ENCODE measurements around the gene HCN1. TPM values are rescaled to one million over a fixed set of nuclear protein-coding genes. Genes with fewer than 3 reads are reported as not detected.

HCN1 gene
- total RNA-seq, 4 donors from 2014 or later = 0.13 TPM; not detected in 3

DNA sequence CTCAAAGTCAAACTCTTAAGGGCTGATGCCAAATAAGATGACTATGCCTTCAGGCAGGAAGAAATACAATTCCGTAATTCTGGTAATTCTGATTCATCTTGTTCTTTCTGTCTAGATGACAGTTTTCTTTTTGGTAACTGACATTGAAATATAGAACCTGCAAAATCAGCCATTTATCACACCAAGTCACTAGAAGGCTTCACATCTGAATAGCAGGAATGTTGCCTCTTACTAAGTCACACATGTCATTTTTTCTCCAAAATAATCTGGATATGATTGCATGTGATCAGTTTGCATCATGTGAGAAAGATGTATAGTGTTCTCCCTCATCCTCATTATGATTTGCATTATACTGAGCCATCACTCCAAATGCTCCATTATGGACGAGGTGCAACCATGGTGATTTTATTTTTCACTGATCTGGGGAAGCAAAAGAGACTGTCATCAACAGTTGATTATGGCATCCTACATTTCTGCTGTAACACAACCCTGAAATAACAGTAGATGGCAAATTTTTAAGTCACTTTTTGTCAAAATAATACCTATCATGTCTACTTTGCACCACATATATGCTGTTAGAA is 69.0 kb downstream of the HCN1 start:
- WGBS = 59% methylated on average over 2 of the region's 2 CpGs
- H3K9me3 ChIP-seq = no peaks in the 10 kb centered on the region

DNA sequence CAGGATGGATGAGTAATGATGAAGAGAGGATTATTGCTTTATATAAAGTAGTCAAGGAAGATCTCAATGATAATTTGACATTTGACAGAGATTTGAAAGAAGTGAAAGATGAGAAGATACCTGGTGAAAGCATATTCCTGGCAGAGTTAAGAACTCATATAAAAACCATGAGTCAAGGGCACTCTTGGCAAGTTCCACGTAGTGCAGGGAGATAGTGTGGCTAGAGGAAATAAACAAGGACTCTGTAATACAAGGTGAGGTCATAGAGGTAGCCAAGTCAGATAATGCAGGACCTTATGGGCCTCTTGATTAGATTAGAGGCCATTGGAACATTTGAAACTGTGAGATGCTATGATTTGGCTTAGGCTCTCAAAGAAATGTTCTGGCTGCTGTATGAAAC is 72.3 kb downstream of the HCN1 start:
- Histone ChIP-seq H3K4me3 (no peak overlapping the region), H3K27me3 (no peaks in the 10 kb centered on the region), H3K27ac (no peak overlapping the region), H3K9me3 (no peaks in the 10 kb centered on the region), H3K4me1 (no peaks in the 10 kb centered on the region), H3K36me3 (no peaks in the 10 kb centered on the region)
- 52% methylated on average over 1 of the region's 1 CpG for WGBS
- DNase-seq (ENCODE audit: low spot score in 2 of 2) = no peak
- TF ChIP-seq POLR2A (IDR thresholded peaks at IDR 0.05) (no peak), POLR2AphosphoS5 (IDR thresholded peaks at IDR 0.05) (no peak), EP300 (IDR thresholded peaks at IDR 0.05) (no peak)
- TF ChIP-seq, protein P1, sequence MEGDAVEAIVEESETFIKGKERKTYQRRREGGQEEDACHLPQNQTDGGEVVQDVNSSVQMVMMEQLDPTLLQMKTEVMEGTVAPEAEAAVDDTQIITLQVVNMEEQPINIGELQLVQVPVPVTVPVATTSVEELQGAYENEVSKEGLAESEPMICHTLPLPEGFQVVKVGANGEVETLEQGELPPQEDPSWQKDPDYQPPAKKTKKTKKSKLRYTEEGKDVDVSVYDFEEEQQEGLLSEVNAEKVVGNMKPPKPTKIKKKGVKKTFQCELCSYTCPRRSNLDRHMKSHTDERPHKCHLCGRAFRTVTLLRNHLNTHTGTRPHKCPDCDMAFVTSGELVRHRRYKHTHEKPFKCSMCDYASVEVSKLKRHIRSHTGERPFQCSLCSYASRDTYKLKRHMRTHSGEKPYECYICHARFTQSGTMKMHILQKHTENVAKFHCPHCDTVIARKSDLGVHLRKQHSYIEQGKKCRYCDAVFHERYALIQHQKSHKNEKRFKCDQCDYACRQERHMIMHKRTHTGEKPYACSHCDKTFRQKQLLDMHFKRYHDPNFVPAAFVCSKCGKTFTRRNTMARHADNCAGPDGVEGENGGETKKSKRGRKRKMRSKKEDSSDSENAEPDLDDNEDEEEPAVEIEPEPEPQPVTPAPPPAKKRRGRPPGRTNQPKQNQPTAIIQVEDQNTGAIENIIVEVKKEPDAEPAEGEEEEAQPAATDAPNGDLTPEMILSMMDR (IDR thresholded peaks at IDR 0.05) = no peak

More for the DNA sequence above, 69.0 kb downstream of the HCN1 start:
- no peaks in the 10 kb centered on the region for H3K36me3 ChIP-seq
- H3K4me3 ChIP-seq = no peak overlapping the region
- no peak overlapping the region for H3K27ac ChIP-seq
- no peak for TF ChIP-seq POLR2AphosphoS5 (IDR thresholded peaks at IDR 0.05)
- TF ChIP-seq, protein P1 (IDR thresholded peaks at IDR 0.05) = no peak
- TF ChIP-seq EP300 (IDR thresholded peaks at IDR 0.05) = no peak
- no peak for TF ChIP-seq POLR2A (IDR thresholded peaks at IDR 0.05)
- H3K27me3 ChIP-seq = no peaks in the 10 kb centered on the region
- DNase-seq (ENCODE audit: low spot score in 2 of 2) = no peak
- no peaks in the 10 kb centered on the region for H3K4me1 ChIP-seq

DNA sequence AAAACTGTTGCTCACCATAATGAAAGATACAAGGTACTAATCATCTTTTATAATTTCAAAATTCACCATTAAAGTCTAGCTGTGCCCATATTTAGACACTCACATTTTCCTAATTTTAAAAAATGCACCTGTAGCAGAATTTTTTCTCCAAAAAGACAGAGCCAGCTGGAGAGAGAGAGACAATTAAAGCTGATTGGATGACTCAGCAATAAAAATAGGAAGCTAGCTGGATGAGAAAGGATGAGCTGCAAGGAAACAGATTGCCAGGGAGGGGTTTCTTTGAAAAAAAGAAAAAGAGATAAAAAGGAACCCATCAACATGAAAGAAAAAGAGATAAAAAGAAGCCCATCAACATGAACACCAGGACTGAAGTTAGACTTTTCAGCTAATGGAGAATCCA is 73.8 kb downstream of the HCN1 start:
- Histone ChIP-seq H3K27ac (no peak overlapping the region), H3K36me3 (no peaks in the 10 kb centered on the region), H3K4me1 (no peaks in the 10 kb centered on the region), H3K9me3 (no peaks in the 10 kb centered on the region), H3K27me3 (no peaks in the 10 kb centered on the region), H3K4me3 (no peak overlapping the region)
- DNase-seq (ENCODE audit: low spot score in 2 of 2) = no peak
- TF ChIP-seq POLR2AphosphoS5 (IDR thresholded peaks at IDR 0.05) = no peak
- TF ChIP-seq, protein P1 (IDR thresholded peaks at IDR 0.05) = no peak
- TF ChIP-seq POLR2A (IDR thresholded peaks at IDR 0.05) = no peak
- TF ChIP-seq EP300 (IDR thresholded peaks at IDR 0.05) = no peak

DNA sequence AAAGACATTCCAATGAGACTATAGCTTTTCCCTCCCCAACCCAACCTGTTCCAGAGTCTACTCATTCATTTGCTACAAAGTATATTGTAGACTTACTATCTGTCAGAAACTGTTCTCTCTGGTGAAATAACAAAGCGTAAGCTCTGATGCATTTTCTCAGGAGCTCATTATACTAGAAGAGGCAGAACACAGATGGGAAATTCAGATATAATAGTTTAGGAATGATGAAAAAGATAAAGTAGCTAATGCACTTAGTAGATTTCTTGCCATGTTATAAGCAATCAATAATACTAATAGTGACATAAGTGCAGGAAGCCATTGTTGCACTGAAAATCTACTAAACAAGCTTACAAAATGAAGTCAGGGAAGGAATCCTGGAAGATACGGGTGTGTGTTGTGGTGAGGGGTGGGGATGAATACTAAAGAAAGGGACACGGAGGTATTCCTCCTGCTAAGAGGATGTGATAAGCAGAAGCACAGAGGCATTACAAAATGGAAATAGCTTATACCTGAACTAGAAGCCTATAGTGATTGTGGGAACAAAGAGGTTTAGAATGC is 78.2 kb downstream of the HCN1 start:
- Histone ChIP-seq H3K9me3 (no peaks in the 10 kb centered on the region), H3K36me3 (no peaks in the 10 kb centered on the region), H3K27ac (no peak overlapping the region), H3K27me3 (no peaks in the 10 kb centered on the region), H3K4me1 (no peaks in the 10 kb centered on the region), H3K4me3 (no peak overlapping the region)
- no peak for TF ChIP-seq POLR2A (IDR thresholded peaks at IDR 0.05)
- no peak for TF ChIP-seq EP300 (IDR thresholded peaks at IDR 0.05)
- no peak for TF ChIP-seq POLR2AphosphoS5 (IDR thresholded peaks at IDR 0.05)
- TF ChIP-seq, protein P1 (IDR thresholded peaks at IDR 0.05) = no peak
- 79% methylated on average over 3 of the region's 3 CpGs for WGBS
- no peak for DNase-seq (ENCODE audit: low spot score in 2 of 2)

DNA sequence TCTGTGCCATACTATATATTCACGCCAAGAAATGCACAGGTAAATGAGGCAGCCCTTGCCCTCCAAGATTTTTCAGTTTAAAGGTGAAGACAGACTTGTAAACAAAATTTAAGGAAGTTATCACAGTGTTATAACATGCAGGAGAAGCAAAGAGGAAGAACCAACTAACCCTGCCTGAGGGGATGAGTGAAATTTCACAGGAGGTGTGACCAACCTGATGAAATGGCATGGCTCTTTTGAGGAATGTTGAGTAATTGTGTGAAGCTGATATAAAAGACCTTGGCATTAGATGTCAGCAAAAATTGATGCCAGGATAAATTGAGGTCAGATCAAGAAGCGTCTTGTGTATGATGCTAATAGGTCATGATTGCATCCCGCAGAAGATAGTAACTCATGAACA is 86.5 kb downstream of the HCN1 start:
- H3K9me3 ChIP-seq = no peaks in the 10 kb centered on the region

More for the DNA sequence above, 86.5 kb downstream of the HCN1 start:
- no peak for DNase-seq (ENCODE audit: low spot score in 2 of 2)
- Histone ChIP-seq H3K27me3 (no peaks in the 10 kb centered on the region), H3K4me1 (no peaks in the 10 kb centered on the region), H3K27ac (no peak overlapping the region), H3K36me3 (no peaks in the 10 kb centered on the region), H3K4me3 (no peak overlapping the region)
- 61% methylated on average over 3 of the region's 3 CpGs for WGBS
- TF ChIP-seq POLR2A (IDR thresholded peaks at IDR 0.05) = no peak
- TF ChIP-seq POLR2AphosphoS5 (IDR thresholded peaks at IDR 0.05) = no peak
- no peak for TF ChIP-seq EP300 (IDR thresholded peaks at IDR 0.05)

All from suprapubic skin (tissue), 4 donors.